IMR-90 (cell line): ENCODE results near the gene DCTD. TPM values are rescaled to one million over a fixed set of nuclear protein-coding genes. Genes with fewer than 3 reads are reported as not detected.

Experiments used
- ATAC-seq: fragments of 200-7000 bp; cut with Tn5 transposase; 2 replicates; pipeline ENCODE4 v1.9.1; 2020; ENCODE audit warnings: low read depth, mild to moderate bottlenecking, moderate library complexity
- BruUV-seq: library from RNA; stranded (reverse); fragments of 400-500 nt; replicated peaks from 2 replicates; lab custom pipeline; 2021; lab: Mats Ljungman, UMichigan
- CTCF ChIA-PET: fragments of 300-600 bp; formaldehyde crosslinking; extraction: SDS; loops from one replicate; lab custom pipeline; 2021; ENCODE audit warnings: antibody characterized with exemption; lab: Yijun Ruan, JAX
- POLR2A ChIA-PET: fragments of 300-600 bp; sonication (Branson Sonifier 250); formaldehyde crosslinking; loops from one replicate; lab custom pipeline; 2022; ENCODE audit warnings: antibody characterized with exemption; ENCODE audit not compliant: unreplicated experiment; lab: Charles Lee
- DNase-seq: peaks from one replicate; pipeline ENCODE4 v3.0.0; 2013
- H2AFZ ChIP-seq: replicated peaks from 2 replicates; pipeline ENCODE3; 2013; ENCODE audit warnings: low read length, mild to moderate bottlenecking; ENCODE audit not compliant: poor library complexity
- H2AK5ac ChIP-seq: 2 replicates; pipeline ENCODE4 v1.6.1; 2013; ENCODE audit warnings: low read depth, low read length, inconsistent platforms
- H2AK9ac ChIP-seq: replicated peaks from 2 replicates; pipeline ENCODE3; 2013; ENCODE audit warnings: mild to moderate bottlenecking, low read depth, low read length, moderate library complexity; ENCODE audit not compliant: poor library complexity
- H2BK120ac ChIP-seq: 2 replicates; pipeline ENCODE4 v1.6.1; 2013; ENCODE audit warnings: low read depth, low read length, inconsistent platforms
- H2BK15ac ChIP-seq: 3 replicates; pipeline ENCODE4 v1.6.1; 2013; ENCODE audit warnings: low read depth, low read length, inconsistent platforms
- H2BK20ac ChIP-seq: 2 replicates; pipeline ENCODE4 v1.6.1; 2013; ENCODE audit warnings: low read depth, mild to moderate bottlenecking, inconsistent platforms, low read length, moderate library complexity
- H2BK5ac ChIP-seq: 2 replicates; pipeline ENCODE4 v1.6.1; 2013; ENCODE audit warnings: mild to moderate bottlenecking, low read depth, low read length, inconsistent platforms; ENCODE audit not compliant: poor library complexity, severe bottlenecking
- H3K14ac ChIP-seq: replicated peaks from 2 replicates; pipeline ENCODE4 v1.6.1; 2013; ENCODE audit warnings: low read depth, low read length, inconsistent platforms
- H3K18ac ChIP-seq: 2 replicates; pipeline ENCODE4 v1.6.1; 2013; ENCODE audit warnings: low read depth, low read length, control low read depth
- H3K23ac ChIP-seq: 2 replicates; pipeline ENCODE4 v1.6.1; 2013; ENCODE audit warnings: low read depth, low read length, inconsistent platforms
- H3K27ac ChIP-seq: 2 replicates; pipeline ENCODE4 v1.5.1; 2013; ENCODE audit warnings: mild to moderate bottlenecking, control low read depth, low read length; ENCODE audit not compliant: insufficient read depth
- H3K27me3 ChIP-seq: 2 replicates; pipeline ENCODE4 v1.6.1; 2013; ENCODE audit warnings: low read length; ENCODE audit not compliant: control insufficient read depth, insufficient read depth
- H3K36me3 ChIP-seq: 2 replicates; pipeline ENCODE4 v1.6.1; 2013; ENCODE audit warnings: low read length, mixed read lengths; ENCODE audit not compliant: control insufficient read depth, insufficient read depth
- H3K4ac ChIP-seq: 2 replicates; pipeline ENCODE4 v1.6.1; 2013; ENCODE audit warnings: low read depth, low read length, inconsistent platforms
- H3K4me1 ChIP-seq: 2 replicates; pipeline ENCODE4 v1.6.1; 2013; ENCODE audit warnings: low read length, mixed read lengths; ENCODE audit not compliant: control insufficient read depth, insufficient read depth
- H3K4me2 ChIP-seq: 2 replicates; pipeline ENCODE4 v1.6.1; 2013; ENCODE audit warnings: low read depth, mild to moderate bottlenecking, control low read depth, low read length, moderate library complexity
- H3K4me3 ChIP-seq: 2 replicates; pipeline ENCODE4 v1.5.1; 2013; ENCODE audit warnings: low read depth, mild to moderate bottlenecking, control low read depth, low read length, moderate library complexity; ENCODE audit not compliant: insufficient read depth
- H3K56ac ChIP-seq: 2 replicates; pipeline ENCODE4 v1.6.1; 2013; ENCODE audit warnings: low read length, inconsistent platforms; ENCODE audit not compliant: insufficient read depth; ENCODE audit errors: extremely low read depth
- H3K79me1 ChIP-seq, 2 experiments: 2 replicates each; pipeline ENCODE4 v1.6.1; 2013; ENCODE audit warnings: low read length in 2 of 2, inconsistent platforms in 1 of 2, low read depth in 1 of 2
- H3K9ac ChIP-seq: 2 replicates; pipeline ENCODE4 v1.6.1; 2013; ENCODE audit warnings: low read depth, low read length, control low read depth
- H3K9me1 ChIP-seq: 2 replicates; pipeline ENCODE4 v1.6.1; 2013; ENCODE audit warnings: low read length, inconsistent platforms; ENCODE audit not compliant: insufficient read depth
- H3K9me3 ChIP-seq: 2 replicates; pipeline ENCODE4 v1.6.1; 2013; ENCODE audit warnings: low read length; ENCODE audit not compliant: control insufficient read depth, insufficient read depth
- H4K20me1 ChIP-seq: 2 replicates; pipeline ENCODE4 v1.6.1; 2013; ENCODE audit warnings: low read length, inconsistent platforms; ENCODE audit not compliant: insufficient read depth
- H4K5ac ChIP-seq: 2 replicates; pipeline ENCODE4 v1.6.1; 2013; ENCODE audit warnings: mild to moderate bottlenecking, low read depth, low read length, control low read depth
- H4K8ac ChIP-seq, 2 experiments: 2 replicates each; pipeline ENCODE4 v1.6.1; 2013; ENCODE audit warnings: low read depth in 2 of 2, low read length in 2 of 2, control low read depth in 1 of 2, inconsistent platforms in 1 of 2
- H4K91ac ChIP-seq: 2 replicates; pipeline ENCODE4 v1.6.1; 2013; ENCODE audit warnings: low read depth, low read length, inconsistent platforms; ENCODE audit not compliant: insufficient read depth
- CEBPB ChIP-seq: IDR thresholded peaks from 2 replicates; pipeline ENCODE4 v1.6.1; 2012; ENCODE audit warnings: low read depth, low read length, improper control_type of control experiment
- FOS ChIP-seq: fragments of 150-350 bp; IDR thresholded peaks from 2 replicates; pipeline ENCODE4 v1.6.1; 2016; ENCODE audit warnings: low read depth, low read length
- MAZ ChIP-seq: IDR thresholded peaks from 2 replicates; pipeline ENCODE4 v1.6.1; 2012; ENCODE audit warnings: low read depth, mild to moderate bottlenecking, low read length, improper control_type of control experiment, moderate library complexity, borderline replicate concordance
- NFE2L2 ChIP-seq: fragments of 150-350 bp; IDR thresholded peaks from 2 replicates; pipeline ENCODE4 v1.6.1; 2016; ENCODE audit warnings: low read depth, mild to moderate bottlenecking, low read length
- POLR2A ChIP-seq: IDR thresholded peaks from 2 replicates; pipeline ENCODE4 v1.6.1; 2012; ENCODE audit warnings: mild to moderate bottlenecking, low read depth, low read length
- RCOR1 ChIP-seq: IDR thresholded peaks from 2 replicates; pipeline ENCODE4 v1.6.1; 2012; ENCODE audit warnings: mild to moderate bottlenecking, low read length, improper control_type of control experiment; ENCODE audit not compliant: insufficient replicate concordance
- RFX5 ChIP-seq: IDR thresholded peaks from 2 replicates; pipeline ENCODE4 v1.8.0; 2012; ENCODE audit warnings: low read depth, mild to moderate bottlenecking, low read length, moderate library complexity
- SMC3 ChIP-seq: fragments of 150-350 bp; IDR thresholded peaks from 2 replicates; pipeline ENCODE4 v1.6.1; 2016; ENCODE audit warnings: low read depth, mild to moderate bottlenecking, antibody characterized with exemption, low read length, moderate library complexity
- WGBS, 2 experiments: methylation state at CpG; one replicate each; pipeline versions ENCODE4 v1.1.5 to v1.1.7; 2013; ENCODE audit warnings: missing lambda C conversion rate in 2 of 2; ENCODE audit not compliant: insufficient read length in 1 of 2; ENCODE audit errors: extremely low coverage in 2 of 2; 5-methylcytosine and 5-hydroxymethylcytosine counted together
- dilution Hi-C: fragments of 300-500 bp; cut with HindIII; formaldehyde crosslinking; loops from one replicate; pipeline ENCODE4 v1.14.3; 2018; ENCODE audit warnings: low sequenced_read_pairs; ENCODE audit not compliant: unreplicated experiment
- in situ Hi-C: fragments of 300-500 bp; cut with MboI; formaldehyde crosslinking; loops from 3 replicates; pipeline ENCODE4 v1.14.3; 2019; ENCODE audit warnings: low sequenced_read_pairs, inconsistent platforms, mixed read lengths
- intact Hi-C: fragments of 100-400 bp; cut with micrococcal nuclease; formaldehyde crosslinking; loops from 2 replicates; pipeline ENCODE4 v1.10.0; 2022
- polyA plus RNA-seq, 3 experiments: library from polyadenylated mRNA; depleted of rRNA; stranded (reverse); fragments of >200 nt; gene quantifications; 2 replicates each; pipeline ENCODE4 v1.2.3, GENCODE V29; 2012; ENCODE audit warnings: low replicate concordance in 1 of 3
- total RNA-seq: library from RNA; depleted of rRNA; stranded (reverse); fragments of >200 nt; gene quantifications from 2 replicates; pipeline ENCODE4 v1.2.3, GENCODE V29; 2012
- TF ChIP-seq, protein P1 (sequence below): conservative IDR thresholded peaks from 2 replicates; pipeline ENCODE4 v1.5.1; 2012; ENCODE audit warnings: mild to moderate bottlenecking, low read depth, low read length, improper control_type of control experiment

DCTD gene
- total and polyA plus RNA-seq, 2 of the 4 experiments (the other 2 are of a cell fraction): 90.3 to 127 TPM

DNA sequence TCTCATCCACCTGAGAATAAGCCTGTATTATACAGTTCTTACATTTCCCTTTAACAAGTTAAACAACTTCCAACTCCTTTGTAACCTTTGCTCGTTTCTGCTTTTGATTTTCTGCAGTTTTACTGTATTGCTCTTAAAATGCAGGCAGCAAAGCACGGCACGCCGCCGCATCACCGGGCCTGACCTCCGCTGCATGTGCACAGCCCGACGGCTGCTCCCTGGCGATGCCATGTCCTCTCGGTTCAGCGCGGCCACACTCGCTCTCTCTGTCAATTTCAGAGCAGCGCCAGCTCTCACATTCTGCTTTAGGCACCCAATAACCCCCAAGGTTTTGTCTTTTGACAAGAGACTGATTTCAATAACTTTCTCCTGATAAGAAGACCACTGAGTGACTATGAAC is 60.3 kb downstream of the DCTD start:
- no peak overlapping the region for H2AK5ac ChIP-seq
- no peak overlapping the region for H2BK120ac ChIP-seq
- TF ChIP-seq NFE2L2: no peak
- no peak for TF ChIP-seq FOS
- TF ChIP-seq SMC3: no peak
- no peak for TF ChIP-seq MAZ
- TF ChIP-seq RFX5: no peak
- TF ChIP-seq RCOR1: no peak
- no peak for TF ChIP-seq CEBPB
- TF ChIP-seq POLR2A: no peak
- TF ChIP-seq, protein P1, sequence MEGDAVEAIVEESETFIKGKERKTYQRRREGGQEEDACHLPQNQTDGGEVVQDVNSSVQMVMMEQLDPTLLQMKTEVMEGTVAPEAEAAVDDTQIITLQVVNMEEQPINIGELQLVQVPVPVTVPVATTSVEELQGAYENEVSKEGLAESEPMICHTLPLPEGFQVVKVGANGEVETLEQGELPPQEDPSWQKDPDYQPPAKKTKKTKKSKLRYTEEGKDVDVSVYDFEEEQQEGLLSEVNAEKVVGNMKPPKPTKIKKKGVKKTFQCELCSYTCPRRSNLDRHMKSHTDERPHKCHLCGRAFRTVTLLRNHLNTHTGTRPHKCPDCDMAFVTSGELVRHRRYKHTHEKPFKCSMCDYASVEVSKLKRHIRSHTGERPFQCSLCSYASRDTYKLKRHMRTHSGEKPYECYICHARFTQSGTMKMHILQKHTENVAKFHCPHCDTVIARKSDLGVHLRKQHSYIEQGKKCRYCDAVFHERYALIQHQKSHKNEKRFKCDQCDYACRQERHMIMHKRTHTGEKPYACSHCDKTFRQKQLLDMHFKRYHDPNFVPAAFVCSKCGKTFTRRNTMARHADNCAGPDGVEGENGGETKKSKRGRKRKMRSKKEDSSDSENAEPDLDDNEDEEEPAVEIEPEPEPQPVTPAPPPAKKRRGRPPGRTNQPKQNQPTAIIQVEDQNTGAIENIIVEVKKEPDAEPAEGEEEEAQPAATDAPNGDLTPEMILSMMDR: no peak
- H3K27me3 ChIP-seq: peaks cover 1% of the 10 kb centered on the region; the same call in 1 of the 2 replicates
- POLR2A ChIA-PET: no interaction called here
- no peak overlapping the region for H2AK9ac ChIP-seq
- dilution Hi-C loops (no loop called here), intact Hi-C loops (no loop called here), in situ Hi-C loops (no loop called here)
- CTCF ChIA-PET: no interaction called here
- H4K8ac ChIP-seq: no peak overlapping the region
- no peak overlapping the region for H3K4ac ChIP-seq
- no peak overlapping the region for H2BK15ac ChIP-seq
- no peak overlapping the region for H3K4me2 ChIP-seq
- no peak overlapping the region for H3K27ac ChIP-seq
- H2BK20ac ChIP-seq: no peak overlapping the region
- ATAC-seq: no peak
- no peak overlapping the region for H3K4me3 ChIP-seq
- no peak for DNase-seq
- H3K56ac ChIP-seq: no peak overlapping the region
- H3K36me3 ChIP-seq: no peaks in the 10 kb centered on the region
- H3K9me3 ChIP-seq: peaks cover 12% of the 10 kb centered on the region
- H3K79me1 ChIP-seq: no peaks in the 10 kb centered on the region
- BruUV-seq: no TSS peak
- H3K4me1 ChIP-seq: no peaks in the 10 kb centered on the region
- no peak overlapping the region for H3K18ac ChIP-seq
- H2AFZ ChIP-seq: no peak overlapping the region
- no peak overlapping the region for H4K5ac ChIP-seq
- H3K14ac ChIP-seq: no peak overlapping the region
- H3K9me1 ChIP-seq: no peaks in the 10 kb centered on the region
- 88% methylated on average over 13 of the region's 15 CpGs; no CpG with 5 or more reads in 1 of the 2 experiments for whole genome bisulfite sequencing, 2 experiments
- H4K91ac ChIP-seq: no peak overlapping the region
- H3K23ac ChIP-seq: no peak overlapping the region
- no peak overlapping the region for H3K9ac ChIP-seq
- H2BK5ac ChIP-seq: no peak overlapping the region
- no peaks in the 10 kb centered on the region for H4K20me1 ChIP-seq
